HG03135 (cell line): Measurements from ENCODE around the gene YPEL5.
"Not testable (repeated sequence)": the region's sequence is repeated elsewhere in the genome, so short reads cannot be mapped to it uniquely, and the experiment has no call there.

Experiments used
- ATAC-seq: cut with Tn5 transposase; IDR thresholded peaks from one replicate; pipeline ENCODE4 v1.9.1; 2021; ENCODE audit warnings: mild to moderate bottlenecking, moderate library complexity; ENCODE audit not compliant: unreplicated experiment

YPEL5 gene

GRCh38 chr2:30146337-30147195, at the start of gene YPEL5:
Gene YPEL5, plus strand, starts transcription at chr2:30147007. Its CDS starts 9,645 bp downstream, at chr2:30156652.
- peak; percentile 93 for ATAC-seq

- ATAC-seq: no peak
Observed at GRCh38 chr2:30098266-30099005, 48.4 kb upstream of the YPEL5 start.

GRCh38 chr2:30099366-30099765, 47.4 kb upstream of the YPEL5 start:
- not testable (repeated sequence) for ATAC-seq

GRCh38 chr2:30100691-30101090, 46.1 kb upstream of the YPEL5 start:
- not testable (repeated sequence) for ATAC-seq

- no peak for ATAC-seq
Observed at GRCh38 chr2:30104307-30104706, 42.5 kb upstream of the YPEL5 start.

- no peak for ATAC-seq
Observed at GRCh38 chr2:30105556-30105955, 41.3 kb upstream of the YPEL5 start.

GRCh38 chr2:30106543-30106942, 40.3 kb upstream of the YPEL5 start:
- ATAC-seq: no peak

- ATAC-seq: no peak
Observed at GRCh38 chr2:30108192-30108591, 38.6 kb upstream of the YPEL5 start.

GRCh38 chr2:30108851-30109250, 38.0 kb upstream of the YPEL5 start:
- no peak for ATAC-seq

- no peak for ATAC-seq
Observed at GRCh38 chr2:30109856-30110255, 37.0 kb upstream of the YPEL5 start.

- no peak for ATAC-seq
Observed at GRCh38 chr2:30110773-30111172, 36.0 kb upstream of the YPEL5 start.

GRCh38 chr2:30111186-30111585, 35.6 kb upstream of the YPEL5 start:
- not testable (repeated sequence) for ATAC-seq

GRCh38 chr2:30112561-30112960, 34.2 kb upstream of the YPEL5 start:
- ATAC-seq: no peak

- ATAC-seq: no peak
Observed at GRCh38 chr2:30113617-30114293, 33.1 kb upstream of the YPEL5 start.

GRCh38 chr2:30115141-30115980, 31.4 kb upstream of the YPEL5 start:
- no peak for ATAC-seq

- no peak for ATAC-seq
Observed at GRCh38 chr2:30115981-30116285, 30.9 kb upstream of the YPEL5 start.

GRCh38 chr2:30122362-30122761, 24.4 kb upstream of the YPEL5 start:
- no peak for ATAC-seq

GRCh38 chr2:30127016-30127893, 19.6 kb upstream of the YPEL5 start:
- no peak for ATAC-seq

- ATAC-seq: no peak
Observed at GRCh38 chr2:30134582-30134981, 12.2 kb upstream of the YPEL5 start.

- ATAC-seq: no peak
Observed at GRCh38 chr2:30135541-30135940, 11.3 kb upstream of the YPEL5 start.
